OCI-LY7 (cell line): ENCODE measurements around the gene SFTPA2. TPM values are rescaled to one million over a fixed set of nuclear protein-coding genes. Genes with fewer than 3 reads are reported as not detected.

Experiments
- BruUV-seq: library from RNA; stranded (reverse); fragments of 400-500 nt; replicated peaks from 2 replicates; lab custom pipeline; 2021; lab: Mats Ljungman, UMichigan
- CTCF ChIA-PET: fragments of 300-600 bp; sonication (Branson Sonifier 250); formaldehyde crosslinking; loops from one replicate; lab custom pipeline; 2022; ENCODE audit warnings: antibody characterized with exemption; ENCODE audit not compliant: unreplicated experiment; lab: Charles Lee
- POLR2A ChIA-PET: fragments of 300-600 bp; sonication (Branson Sonifier 250); formaldehyde crosslinking; loops from one replicate; lab custom pipeline; 2022; ENCODE audit warnings: antibody characterized with exemption; lab: Charles Lee
- DNase-seq: peaks from one replicate; pipeline ENCODE4 v3.0.0-alpha.2; 2015; ENCODE audit warnings: low spot score
- H2AFZ ChIP-seq: fragments of 200-600 bp; sonication (generic), shearing (Covaris generic); 2 replicates; pipeline ENCODE4 v1.6.1; 2014; ENCODE audit warnings: mild to moderate bottlenecking, antibody characterized with exemption, low read length, moderate library complexity
- H3K27ac ChIP-seq: fragments of 200-600 bp; sonication (generic); 2 replicates; pipeline ENCODE4 v1.5.1; 2014; ENCODE audit warnings: mixed run types, low read depth, mild to moderate bottlenecking, moderate library complexity, low read length, inconsistent platforms; ENCODE audit not compliant: poor library complexity, severe bottlenecking
- H3K36me3 ChIP-seq: fragments of 200-600 bp; sonication (generic); 2 replicates; pipeline ENCODE4 v1.6.1; 2014; ENCODE audit warnings: mild to moderate bottlenecking, antibody characterized with exemption, low read length, moderate library complexity, mixed read lengths; ENCODE audit not compliant: insufficient read depth
- H3K4me1 ChIP-seq: fragments of 200-600 bp; sonication (generic); 2 replicates; pipeline ENCODE4 v1.5.1; 2014; ENCODE audit warnings: mild to moderate bottlenecking, low read length; ENCODE audit not compliant: insufficient read depth, poor library complexity, severe bottlenecking
- H3K4me2 ChIP-seq: fragments of 200-600 bp; sonication (generic); 2 replicates; pipeline ENCODE4 v1.6.1; 2014; ENCODE audit warnings: mild to moderate bottlenecking, low read length
- H3K4me3 ChIP-seq: fragments of 200-600 bp; sonication (generic); 2 replicates; pipeline ENCODE4 v1.5.1; 2014; ENCODE audit warnings: mild to moderate bottlenecking, low read depth, low read length; ENCODE audit not compliant: poor library complexity, severe bottlenecking
- H3K79me2 ChIP-seq: fragments of 200-600 bp; sonication (generic); 2 replicates; pipeline ENCODE4 v1.6.1; 2016; ENCODE audit warnings: low read depth, mild to moderate bottlenecking, low read length, moderate library complexity, mixed read lengths; ENCODE audit not compliant: insufficient read depth
- H3K9me2 ChIP-seq: fragments of 200-600 bp; sonication (generic); 2 replicates; pipeline ENCODE4 v1.6.1; 2016; ENCODE audit warnings: mild to moderate bottlenecking, low read length, mixed read lengths; ENCODE audit not compliant: insufficient read depth
- H3K9me3 ChIP-seq: fragments of 200-600 bp; sonication (generic); 2 replicates; pipeline ENCODE4 v1.6.1; 2014; ENCODE audit warnings: mild to moderate bottlenecking, mixed run types, low read length, mixed read lengths
- H4K20me1 ChIP-seq: fragments of 200-600 bp; sonication (generic); 2 replicates; pipeline ENCODE4 v1.6.1; 2014; ENCODE audit warnings: mild to moderate bottlenecking, antibody characterized with exemption, low read length, moderate library complexity, mixed read lengths; ENCODE audit not compliant: insufficient read depth
- EZH2phosphoT487 ChIP-seq: fragments of 200-600 bp; sonication (generic); IDR thresholded peaks from 2 replicates; pipeline ENCODE4 v1.6.1; 2018; ENCODE audit warnings: low read depth, borderline replicate concordance, mild to moderate bottlenecking, mixed run types, antibody characterized with exemption, low read length, moderate library complexity, mixed read lengths
- intact Hi-C: fragments of 100-400 bp; cut with micrococcal nuclease; formaldehyde crosslinking; loops from one replicate; pipeline ENCODE4 v1.10.0; 2022; ENCODE audit not compliant: unreplicated experiment
- small RNA-seq: library from RNA; depleted of rRNA; stranded (forward); fragments of <200 nt; gene quantifications from one replicate; pipeline ENCODE3, GENCODE V24; 2014
- total RNA-seq, 2 experiments: library from RNA; depleted of rRNA in 1 of 2; stranded (reverse); fragments of >200 nt in 1 of 2; shearing (Covaris generic) in 1 of 2; gene quantifications; 2 replicates each; pipeline ENCODE4 v1.2.3, GENCODE V29; 2014 to 2022
- TF ChIP-seq, protein P1 (sequence below): fragments of 200-600 bp; sonication (generic); conservative IDR thresholded peaks from 2 replicates; pipeline ENCODE4 v1.5.1; 2014; ENCODE audit warnings: mild to moderate bottlenecking, antibody characterized with exemption, low read length, moderate library complexity, mixed read lengths

The SFTPA2 gene
- total RNA-seq, 2 experiments from 2014 or later: not detected

GRCh38 chr10:79507440-79508167 lies 52.6 kb downstream of the SFTPA2 start:
- no peaks in the 10 kb centered on the region for H4K20me1 ChIP-seq
- no peaks in the 10 kb centered on the region for H3K9me2 ChIP-seq
- CTCF ChIA-PET: no interaction called here
- TF ChIP-seq, protein P1, sequence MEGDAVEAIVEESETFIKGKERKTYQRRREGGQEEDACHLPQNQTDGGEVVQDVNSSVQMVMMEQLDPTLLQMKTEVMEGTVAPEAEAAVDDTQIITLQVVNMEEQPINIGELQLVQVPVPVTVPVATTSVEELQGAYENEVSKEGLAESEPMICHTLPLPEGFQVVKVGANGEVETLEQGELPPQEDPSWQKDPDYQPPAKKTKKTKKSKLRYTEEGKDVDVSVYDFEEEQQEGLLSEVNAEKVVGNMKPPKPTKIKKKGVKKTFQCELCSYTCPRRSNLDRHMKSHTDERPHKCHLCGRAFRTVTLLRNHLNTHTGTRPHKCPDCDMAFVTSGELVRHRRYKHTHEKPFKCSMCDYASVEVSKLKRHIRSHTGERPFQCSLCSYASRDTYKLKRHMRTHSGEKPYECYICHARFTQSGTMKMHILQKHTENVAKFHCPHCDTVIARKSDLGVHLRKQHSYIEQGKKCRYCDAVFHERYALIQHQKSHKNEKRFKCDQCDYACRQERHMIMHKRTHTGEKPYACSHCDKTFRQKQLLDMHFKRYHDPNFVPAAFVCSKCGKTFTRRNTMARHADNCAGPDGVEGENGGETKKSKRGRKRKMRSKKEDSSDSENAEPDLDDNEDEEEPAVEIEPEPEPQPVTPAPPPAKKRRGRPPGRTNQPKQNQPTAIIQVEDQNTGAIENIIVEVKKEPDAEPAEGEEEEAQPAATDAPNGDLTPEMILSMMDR: no peak
- no peak for TF ChIP-seq EZH2phosphoT487
- H3K4me3 ChIP-seq: no peak overlapping the region
- H3K4me1 ChIP-seq: no peaks in the 10 kb centered on the region
- BruUV-seq: no TSS peak
- POLR2A ChIA-PET: no interaction called here
- H3K9me3 ChIP-seq: no peaks in the 10 kb centered on the region
- intact Hi-C loops: no loop called here
- no peak for DNase-seq
- H3K4me2 ChIP-seq: no peak overlapping the region
- no peaks in the 10 kb centered on the region for H3K79me2 ChIP-seq
- H3K36me3 ChIP-seq: no peaks in the 10 kb centered on the region
- H2AFZ ChIP-seq: no peak overlapping the region
- H3K27ac ChIP-seq: no peak overlapping the region

Small RNA genes lying within 50 kb of the gene (small RNA-seq; reads per million reads assigned to genes)
- gene BX248123.2 (not detected), gene RPS12P18 (not detected)

Other genes starting within 250 kb of the SFTPA2 start
- gene PPIF, start 212.9 kb downstream of the SFTPA2 start, total RNA-seq (2014; rRNA removed; shearing (Covaris generic)): 44.8 and 55.7 TPM in 2 replicates
- gene PPIF, start 212.9 kb downstream of the SFTPA2 start, total RNA-seq (2022): 103 and 121 TPM in 2 replicates
- gene ZCCHC24, start 114.8 kb downstream of the SFTPA2 start, total RNA-seq (2014; rRNA removed; shearing (Covaris generic)): 0.95 and 0.98 TPM in 2 replicates
- 2.2 and 3.7 TPM in 2 replicates for gene ZCCHC24, start 114.8 kb downstream of the SFTPA2 start, total RNA-seq (2022)
- 0.38 and 0.39 TPM in 2 replicates for gene EIF5AL1, start 47.9 kb downstream of the SFTPA2 start, total RNA-seq (2014; rRNA removed; shearing (Covaris generic))
- gene EIF5AL1, start 47.9 kb downstream of the SFTPA2 start, total RNA-seq (2022): 1.5 and 1.8 TPM in 2 replicates
- not detected in 2 replicates for gene SFTPA1, start 50.5 kb upstream of the SFTPA2 start, total RNA-seq (2014; rRNA removed; shearing (Covaris generic))
- not detected in 2 replicates for gene SFTPA1, start 50.5 kb upstream of the SFTPA2 start, total RNA-seq (2022)
- gene NUTM2B, start 142.8 kb upstream of the SFTPA2 start, total RNA-seq (2014; rRNA removed; shearing (Covaris generic)): 0.06 TPM in 1 of 2 replicates, not detected in the other
- gene NUTM2B, start 142.8 kb upstream of the SFTPA2 start, total RNA-seq (2022): 0.91 and 1.4 TPM in 2 replicates